HEK293 (cell line): ENCODE results near the gene SLC22A16.
A peak's percentile ranks its signal among the peaks of the same experiment; 100 is the strongest.

Experiments
- EGR2 ChIP-seq: fragments of 450-650 bp; formaldehyde crosslinking; IDR thresholded peaks from 2 replicates; pipeline ENCODE4 v1.5.1; 2016; ENCODE audit warnings: low read depth, missing biosample characterization, missing genetic modification characterization
- GLI2 ChIP-seq: fragments of 450-650 bp; formaldehyde crosslinking; IDR thresholded peaks from 2 replicates; pipeline ENCODE4; 2017; ENCODE audit warnings: missing biosample characterization, missing genetic modification characterization, low read depth, borderline replicate concordance
- GLI4 ChIP-seq: fragments of 450-650 bp; formaldehyde crosslinking; IDR thresholded peaks from 2 replicates; pipeline ENCODE4 v1.5.1; 2016; ENCODE audit warnings: missing biosample characterization, missing genetic modification characterization
- KLF10 ChIP-seq: fragments of 450-650 bp; IDR thresholded peaks from 2 replicates; pipeline ENCODE4 v1.5.1; 2018; ENCODE audit warnings: missing biosample characterization, mild to moderate bottlenecking, missing genetic modification characterization
- OSR2 ChIP-seq: fragments of 450-650 bp; formaldehyde crosslinking; IDR thresholded peaks from 2 replicates; pipeline ENCODE4 v1.5.1; 2016; ENCODE audit warnings: missing biosample characterization, missing genetic modification characterization
- SCRT2 ChIP-seq: fragments of 450-650 bp; formaldehyde crosslinking; IDR thresholded peaks from 2 replicates; pipeline ENCODE4 v1.5.1; 2016; ENCODE audit warnings: missing biosample characterization, missing genetic modification characterization
- SP2 ChIP-seq: fragments of 450-650 bp; formaldehyde crosslinking; IDR thresholded peaks from 2 replicates; pipeline ENCODE4 v1.5.1; 2016; ENCODE audit warnings: missing biosample characterization, missing genetic modification characterization
- ZBTB11 ChIP-seq: fragments of 450-650 bp; formaldehyde crosslinking; conservative IDR thresholded peaks from 2 replicates; pipeline ENCODE4 v1.5.1; 2016; ENCODE audit warnings: low read depth, missing biosample characterization, missing genetic modification characterization
- ZBTB6 ChIP-seq: fragments of 450-650 bp; formaldehyde crosslinking; IDR thresholded peaks from 2 replicates; pipeline ENCODE4 v1.5.1; 2017; ENCODE audit warnings: missing biosample characterization, missing genetic modification characterization
- ZEB2 ChIP-seq: fragments of 450-650 bp; formaldehyde crosslinking; IDR thresholded peaks from 2 replicates; pipeline ENCODE4 v1.5.1; 2016; ENCODE audit warnings: missing biosample characterization, missing genetic modification characterization
- ZNF140 ChIP-seq: fragments of 450-650 bp; formaldehyde crosslinking; IDR thresholded peaks from 2 replicates; pipeline ENCODE4 v1.5.1; 2016; ENCODE audit warnings: missing biosample characterization, missing genetic modification characterization
- ZNF148 ChIP-seq: fragments of 450-650 bp; formaldehyde crosslinking; IDR thresholded peaks from 2 replicates; pipeline ENCODE4 v1.5.0; 2017; ENCODE audit warnings: missing biosample characterization, missing genetic modification characterization, borderline replicate concordance
- ZNF202 ChIP-seq: fragments of 450-650 bp; formaldehyde crosslinking; IDR thresholded peaks from 2 replicates; pipeline ENCODE4 v1.5.1; 2016; ENCODE audit warnings: missing biosample characterization, missing genetic modification characterization, borderline replicate concordance
- ZNF214 ChIP-seq: fragments of 450-650 bp; formaldehyde crosslinking; IDR thresholded peaks from 2 replicates; pipeline ENCODE4 v1.5.1; 2017; ENCODE audit warnings: missing biosample characterization, mild to moderate bottlenecking, missing genetic modification characterization, borderline replicate concordance
- ZNF24 ChIP-seq: fragments of 450-650 bp; formaldehyde crosslinking; IDR thresholded peaks from 2 replicates; pipeline ENCODE4 v1.5.1; 2016; ENCODE audit warnings: missing biosample characterization, missing genetic modification characterization
- ZNF274 ChIP-seq, 2 experiments: fragments of 200-500 bp in 1 of 2; fragments of 450-650 bp in 1 of 2; sonication (Bioruptor generic) in 1 of 2; formaldehyde crosslinking in 1 of 2; IDR thresholded peaks; 2 replicates each; pipeline versions ENCODE4 v1.5.1 to v1.6.1; 2014 to 2016; ENCODE audit warnings: borderline replicate concordance in 1 of 2, inconsistent platforms in 1 of 2, low read length in 1 of 2, missing biosample characterization in 1 of 2, missing genetic modification characterization in 1 of 2
- ZNF404 ChIP-seq: fragments of 450-650 bp; formaldehyde crosslinking; IDR thresholded peaks from 2 replicates; pipeline ENCODE4 v1.5.1; 2017; ENCODE audit warnings: missing biosample characterization, missing genetic modification characterization
- ZNF529 ChIP-seq: fragments of 450-650 bp; formaldehyde crosslinking; IDR thresholded peaks from 2 replicates; pipeline ENCODE4 v1.5.1; 2017; ENCODE audit warnings: missing genetic modification characterization, missing biosample characterization; ENCODE audit not compliant: insufficient replicate concordance
- ZNF596 ChIP-seq: fragments of 450-650 bp; IDR thresholded peaks from 2 replicates; pipeline ENCODE4 v1.5.0; 2018; ENCODE audit warnings: missing biosample characterization, mild to moderate bottlenecking, missing genetic modification characterization, moderate library complexity
- TF ChIP-seq, protein P1 (sequence below): fragments of 450-650 bp; formaldehyde crosslinking; IDR thresholded peaks from 2 replicates; pipeline ENCODE4 v1.5.1; 2016; ENCODE audit warnings: missing biosample characterization, missing genetic modification characterization
- TF ChIP-seq, protein P2 (sequence below): fragments of 450-650 bp; formaldehyde crosslinking; IDR thresholded peaks from 2 replicates; pipeline ENCODE4 v1.5.1; 2016; ENCODE audit warnings: missing biosample characterization, missing genetic modification characterization, low read depth
- TF ChIP-seq, protein P3 (sequence below): fragments of 450-650 bp; formaldehyde crosslinking; IDR thresholded peaks from 2 replicates; pipeline ENCODE4; 2016; ENCODE audit warnings: missing biosample characterization, missing genetic modification characterization

The SLC22A16 gene

GRCh38 chr6:110491644-110492317 lies 15.4 kb upstream of the SLC22A16 start (continued):
- no peak for TF ChIP-seq ZBTB11 (tag by site-specific recombination)
- TF ChIP-seq SP2: no peak
- no peak for TF ChIP-seq ZNF202
- TF ChIP-seq ZNF148 (tag by site-specific recombination): no peak
- TF ChIP-seq ZNF274 (IDR thresholded peaks at IDR 0.05; ENCODE audit: low read length): no peak
- no peak for TF ChIP-seq ZNF274 (tag by site-specific recombination; IDR thresholded peaks at IDR 0.05; ENCODE audit: borderline replicate concordance)
- no peak for TF ChIP-seq GLI4 (tag by site-specific recombination)
- TF ChIP-seq, protein P1, sequence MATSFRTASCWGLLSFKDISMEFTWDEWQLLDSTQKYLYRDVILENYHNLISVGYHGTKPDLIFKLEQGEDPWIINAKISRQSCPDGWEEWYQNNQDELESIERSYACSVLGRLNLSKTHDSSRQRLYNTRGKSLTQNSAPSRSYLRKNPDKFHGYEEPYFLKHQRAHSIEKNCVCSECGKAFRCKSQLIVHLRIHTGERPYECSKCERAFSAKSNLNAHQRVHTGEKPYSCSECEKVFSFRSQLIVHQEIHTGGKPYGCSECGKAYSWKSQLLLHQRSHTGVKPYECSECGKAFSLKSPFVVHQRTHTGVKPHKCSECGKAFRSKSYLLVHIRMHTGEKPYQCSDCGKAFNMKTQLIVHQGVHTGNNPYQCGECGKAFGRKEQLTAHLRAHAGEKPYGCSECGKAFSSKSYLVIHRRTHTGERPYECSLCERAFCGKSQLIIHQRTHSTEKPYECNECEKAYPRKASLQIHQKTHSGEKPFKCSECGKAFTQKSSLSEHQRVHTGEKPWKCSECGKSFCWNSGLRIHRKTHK: no peak
- peak; percentile 72; the same call in 1 of the 2 replicates for TF ChIP-seq OSR2
- TF ChIP-seq ZNF404: no peak
- TF ChIP-seq ZBTB6 (tag by site-specific recombination): no peak
- 0 out of 2 replicates have a peak, but pooled peaks have one; percentile 4 for TF ChIP-seq GLI2 (tag by site-specific recombination)
- no peak for TF ChIP-seq SCRT2 (tag by site-specific recombination)
- TF ChIP-seq ZEB2 (tag by site-specific recombination): peak; percentile 59; the same call in 1 of the 2 replicates
- no peak for TF ChIP-seq ZNF596 (tag by site-specific recombination)
- TF ChIP-seq, protein P2, sequence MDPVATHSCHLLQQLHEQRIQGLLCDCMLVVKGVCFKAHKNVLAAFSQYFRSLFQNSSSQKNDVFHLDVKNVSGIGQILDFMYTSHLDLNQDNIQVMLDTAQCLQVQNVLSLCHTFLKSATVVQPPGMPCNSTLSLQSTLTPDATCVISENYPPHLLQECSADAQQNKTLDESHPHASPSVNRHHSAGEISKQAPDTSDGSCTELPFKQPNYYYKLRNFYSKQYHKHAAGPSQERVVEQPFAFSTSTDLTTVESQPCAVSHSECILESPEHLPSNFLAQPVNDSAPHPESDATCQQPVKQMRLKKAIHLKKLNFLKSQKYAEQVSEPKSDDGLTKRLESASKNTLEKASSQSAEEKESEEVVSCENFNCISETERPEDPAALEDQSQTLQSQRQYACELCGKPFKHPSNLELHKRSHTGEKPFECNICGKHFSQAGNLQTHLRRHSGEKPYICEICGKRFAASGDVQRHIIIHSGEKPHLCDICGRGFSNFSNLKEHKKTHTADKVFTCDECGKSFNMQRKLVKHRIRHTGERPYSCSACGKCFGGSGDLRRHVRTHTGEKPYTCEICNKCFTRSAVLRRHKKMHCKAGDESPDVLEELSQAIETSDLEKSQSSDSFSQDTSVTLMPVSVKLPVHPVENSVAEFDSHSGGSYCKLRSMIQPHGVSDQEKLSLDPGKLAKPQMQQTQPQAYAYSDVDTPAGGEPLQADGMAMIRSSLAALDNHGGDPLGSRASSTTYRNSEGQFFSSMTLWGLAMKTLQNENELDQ (tag by site-specific recombination): no peak
- no peak for TF ChIP-seq ZNF24 (tag by site-specific recombination)
- no peak; the same call in 1 of the 2 replicates for TF ChIP-seq EGR2
- no peak for TF ChIP-seq ZNF140 (tag by site-specific recombination)
- 0 out of 2 replicates have a peak, but pooled peaks have one; percentile 16 for TF ChIP-seq KLF10
- TF ChIP-seq ZNF214 (tag by site-specific recombination): no peak
- no peak for TF ChIP-seq ZNF529 (tag by site-specific recombination)
- TF ChIP-seq, protein P3, sequence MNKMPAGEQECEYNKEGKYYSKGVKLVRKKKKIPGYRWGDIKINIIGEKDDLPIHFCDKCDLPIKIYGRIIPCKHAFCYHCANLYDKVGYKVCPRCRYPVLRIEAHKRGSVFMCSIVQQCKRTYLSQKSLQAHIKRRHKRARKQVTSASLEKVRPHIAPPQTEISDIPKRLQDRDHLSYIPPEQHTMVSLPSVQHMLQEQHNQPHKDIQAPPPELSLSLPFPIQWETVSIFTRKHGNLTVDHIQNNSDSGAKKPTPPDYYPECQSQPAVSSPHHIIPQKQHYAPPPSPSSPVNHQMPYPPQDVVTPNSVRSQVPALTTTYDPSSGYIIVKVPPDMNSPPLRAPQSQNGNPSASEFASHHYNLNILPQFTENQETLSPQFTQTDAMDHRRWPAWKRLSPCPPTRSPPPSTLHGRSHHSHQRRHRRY (tag by site-specific recombination): no peak
